ENCODE data around the gene NADSYN1.
"Not testable (repeated sequence)": the region's sequence is repeated elsewhere in the genome, so short reads cannot be mapped to it uniquely, and the experiment has no call there.

The NADSYN1 gene

DNA sequence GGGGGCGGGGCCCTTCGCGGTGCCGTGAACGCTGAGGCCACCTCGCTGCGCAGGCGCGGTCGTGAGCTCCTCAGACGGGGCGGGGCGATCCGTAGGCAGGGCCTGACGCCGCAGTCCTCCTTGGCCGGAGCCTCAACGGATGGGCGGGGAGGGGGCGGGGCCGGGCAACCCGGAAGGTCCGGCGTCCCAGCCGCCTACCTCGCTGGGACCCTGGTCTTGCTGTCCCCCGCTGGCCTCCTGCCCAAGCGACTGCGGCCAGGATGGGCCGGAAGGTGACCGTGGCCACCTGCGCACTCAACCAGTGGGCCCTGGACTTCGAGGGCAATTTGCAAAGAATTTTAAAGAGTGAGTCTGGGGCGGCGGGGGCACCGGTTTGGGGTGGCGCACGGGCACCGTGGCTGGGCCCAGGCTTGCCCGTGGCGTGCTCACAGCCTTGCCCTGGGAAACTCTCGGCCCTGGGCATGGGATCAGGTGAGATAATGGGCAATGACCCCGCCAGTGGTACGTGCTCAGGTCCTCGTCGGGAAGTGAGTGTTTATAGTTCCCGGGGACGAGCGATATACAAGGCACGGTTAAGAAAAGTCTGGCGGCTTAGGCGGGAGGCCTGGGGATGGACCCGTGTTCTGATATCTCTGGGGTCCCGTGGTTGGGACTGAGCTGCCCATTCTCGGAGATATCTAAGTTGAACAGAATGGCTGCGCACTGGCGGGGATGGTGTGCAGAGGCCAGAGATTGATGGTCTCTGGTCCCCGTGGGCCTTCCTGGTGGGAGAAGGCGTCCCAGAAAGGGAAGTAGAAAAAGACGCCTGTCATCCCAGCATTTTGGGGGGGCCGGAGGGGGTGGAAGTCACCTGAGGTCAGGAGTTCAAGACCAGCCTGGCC lies at the start of gene NADSYN1:
NADSYN1 (plus strand) TSS at position 167 of the 881 bp plus-strand sequence; CDS start at position 261, 94 bp downstream.
- Histone ChIP-seq H3K27me3 (ENCODE audit: low read depth, low read length) (no peaks in the 10 kb centered on the region), H3K27ac (ENCODE audit: low read length) (peak within 1 kb of the TSS; percentile 82), H3K9me3 (ENCODE audit: control insufficient read depth in 1 of 2, low read length in 2 of 2) (no peaks in the 10 kb centered on the region), H3K4me3 (ENCODE audit: low read depth in 1 of 2, low read length in 2 of 2) (peak within 1 kb of the TSS; percentile 92 to 97), H3K36me3 (ENCODE audit: control insufficient read depth in 1 of 2, insufficient read depth in 2 of 2, low read length in 2 of 2) (peaks cover 30 to 32% of the 10 kb centered on the region in 2 donors), H3K4me1 (ENCODE audit: control insufficient read depth in 1 of 2, insufficient read depth in 2 of 2, low read length in 2 of 2) (peaks cover 5 to 28% of the 10 kb centered on the region in 2 donors)

DNA sequence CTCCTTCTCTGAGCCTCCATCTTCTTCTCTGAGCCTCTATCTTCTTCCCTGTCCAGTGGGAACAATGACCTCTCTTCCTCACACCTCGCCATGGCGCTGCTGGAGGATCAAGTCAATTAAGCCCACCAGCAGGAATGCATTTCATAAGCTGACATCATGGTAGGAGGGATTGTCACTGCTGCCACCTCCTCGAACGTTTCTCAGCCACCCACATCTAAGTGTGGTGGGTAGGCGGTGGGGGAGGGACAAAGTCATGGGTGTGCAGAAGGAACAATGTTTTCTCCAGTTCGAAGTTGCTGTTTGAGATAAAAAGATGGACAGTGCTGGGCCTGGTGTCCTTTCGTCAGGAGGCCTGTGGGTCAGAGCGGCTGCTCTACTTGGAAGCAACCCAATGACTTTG lies 48.8 kb upstream of the NADSYN1 start:
- Histone ChIP-seq H3K4me1 (ENCODE audit: control insufficient read depth in 1 of 2, insufficient read depth in 2 of 2, low read length in 2 of 2) (no peaks in the 10 kb centered on the region), H3K36me3 (ENCODE audit: control insufficient read depth in 1 of 2, insufficient read depth in 2 of 2, low read length in 2 of 2) (no peaks in the 10 kb centered on the region), H3K4me3 (ENCODE audit: low read depth in 1 of 2, low read length in 2 of 2) (no peak overlapping the region), H3K27ac (ENCODE audit: low read length) (no peak overlapping the region), H3K9me3 (ENCODE audit: control insufficient read depth in 1 of 2, low read length in 2 of 2) (no peaks in the 10 kb centered on the region), H3K27me3 (ENCODE audit: low read depth, low read length) (no peaks in the 10 kb centered on the region)

DNA sequence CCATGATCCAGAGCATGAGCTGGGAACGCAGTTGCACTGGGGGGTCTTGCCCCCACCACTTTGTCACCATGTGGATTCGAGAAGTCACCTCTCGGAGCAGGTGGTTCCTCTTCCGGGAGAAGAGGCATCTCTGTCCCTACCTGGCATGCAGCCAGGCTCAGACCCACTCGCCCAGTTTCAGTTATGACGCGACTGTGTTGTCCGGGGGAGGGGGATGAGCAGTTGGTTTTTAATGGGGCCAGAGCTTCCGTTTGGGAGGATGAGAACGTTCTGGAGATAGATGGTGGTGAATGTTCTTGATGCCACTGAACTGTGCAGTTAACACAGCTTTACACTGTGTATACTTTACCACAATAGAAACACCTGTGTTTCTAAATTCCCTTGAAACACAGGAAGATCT lies 46.3 kb upstream of the NADSYN1 start:
- no peak overlapping the region for H3K4me3 ChIP-seq (ENCODE audit: low read depth in 1 of 2, low read length in 2 of 2)
- H3K27ac ChIP-seq (ENCODE audit: low read length) = no peak overlapping the region
- H3K27me3 ChIP-seq (ENCODE audit: low read depth, low read length) = no peaks in the 10 kb centered on the region
- no peaks in the 10 kb centered on the region for H3K9me3 ChIP-seq (ENCODE audit: control insufficient read depth in 1 of 2, low read length in 2 of 2)
- H3K36me3 ChIP-seq (ENCODE audit: control insufficient read depth in 1 of 2, insufficient read depth in 2 of 2, low read length in 2 of 2) = no peaks in the 10 kb centered on the region
- H3K4me1 ChIP-seq (ENCODE audit: control insufficient read depth in 1 of 2, insufficient read depth in 2 of 2, low read length in 2 of 2) = no peaks in the 10 kb centered on the region

DNA sequence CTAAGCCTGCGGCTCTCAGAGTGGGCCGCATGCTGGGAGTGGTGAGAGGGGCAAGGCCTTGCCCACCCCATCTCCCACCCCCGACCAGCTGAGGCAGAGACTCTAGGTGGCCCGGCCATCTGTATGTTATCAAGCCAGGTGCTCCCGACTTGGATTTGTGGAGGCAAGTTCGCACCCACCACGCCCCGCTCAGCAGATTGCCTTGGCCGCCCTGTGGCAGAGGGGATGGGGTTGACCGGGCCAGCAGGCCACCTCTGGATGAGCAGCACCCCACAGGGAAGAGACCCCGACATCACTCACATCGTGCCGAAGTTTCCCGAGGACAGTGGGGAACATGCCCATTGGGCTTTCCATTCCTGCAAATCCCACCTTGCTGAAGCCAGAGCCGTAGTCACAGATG lies 45.6 kb upstream of the NADSYN1 start:
- no peaks in the 10 kb centered on the region for H3K27me3 ChIP-seq (ENCODE audit: low read depth, low read length)

DNA sequence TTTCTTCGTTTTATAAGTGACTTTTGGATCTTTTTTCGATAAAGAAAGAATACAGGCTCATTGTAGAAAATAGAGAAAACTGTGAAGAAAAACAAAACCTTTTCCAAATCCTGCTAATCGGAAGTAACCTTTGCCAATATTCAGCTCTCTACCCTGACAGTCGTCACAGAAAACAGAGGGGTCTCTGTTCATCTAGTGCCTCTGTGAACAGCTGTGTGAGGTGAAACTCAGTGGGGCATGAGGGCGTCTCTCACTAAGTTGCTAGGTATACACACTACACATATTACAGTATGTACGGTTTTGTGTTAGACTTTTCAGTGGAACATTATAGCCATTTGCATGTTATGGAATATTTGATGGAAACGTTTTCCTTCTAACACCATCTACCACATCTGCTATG lies 44.2 kb upstream of the NADSYN1 start:
- Histone ChIP-seq H3K4me3 (ENCODE audit: low read depth in 1 of 2, low read length in 2 of 2) (no peak overlapping the region), H3K9me3 (ENCODE audit: control insufficient read depth in 1 of 2, low read length in 2 of 2) (no peaks in the 10 kb centered on the region), H3K27me3 (ENCODE audit: low read depth, low read length) (no peaks in the 10 kb centered on the region)

More for the DNA sequence above, 45.6 kb upstream of the NADSYN1 start:
- H3K4me1 ChIP-seq (ENCODE audit: control insufficient read depth in 1 of 2, insufficient read depth in 2 of 2, low read length in 2 of 2) = no peaks in the 10 kb centered on the region
- no peak overlapping the region for H3K27ac ChIP-seq (ENCODE audit: low read length)
- H3K4me3 ChIP-seq (ENCODE audit: low read depth in 1 of 2, low read length in 2 of 2) = no peak overlapping the region
- H3K9me3 ChIP-seq (ENCODE audit: control insufficient read depth in 1 of 2, low read length in 2 of 2) = no peaks in the 10 kb centered on the region
- no peaks in the 10 kb centered on the region for H3K36me3 ChIP-seq (ENCODE audit: control insufficient read depth in 1 of 2, insufficient read depth in 2 of 2, low read length in 2 of 2)

DNA sequence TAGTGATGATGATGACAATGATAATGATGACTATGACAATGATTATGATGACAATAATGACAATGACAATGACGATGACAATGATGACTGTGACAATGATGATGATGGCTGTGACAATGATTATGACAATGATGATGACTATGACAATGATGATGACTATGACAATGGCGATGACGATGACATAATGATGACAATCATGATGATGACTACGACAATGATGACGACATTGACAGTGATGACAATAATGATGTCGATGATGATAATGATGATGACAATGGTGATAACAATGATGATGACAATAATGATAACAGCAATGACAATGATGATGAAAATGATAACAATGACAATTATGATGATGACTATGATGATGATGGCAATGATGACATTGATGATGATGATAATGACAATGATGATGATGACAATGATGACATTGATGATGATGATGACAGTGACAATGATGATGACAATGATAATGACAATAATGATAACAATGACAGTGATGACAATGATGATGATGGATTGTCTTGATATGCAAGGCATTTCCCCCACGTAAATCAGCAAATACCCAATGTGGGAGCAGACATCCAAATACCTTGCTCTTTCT lies 42.5 kb upstream of the NADSYN1 start:
- Histone ChIP-seq H3K4me1 (ENCODE audit: control insufficient read depth in 1 of 2, insufficient read depth in 2 of 2, low read length in 2 of 2) (no peaks in the 10 kb centered on the region), H3K27me3 (ENCODE audit: low read depth, low read length) (no peaks in the 10 kb centered on the region), H3K36me3 (ENCODE audit: control insufficient read depth in 1 of 2, insufficient read depth in 2 of 2, low read length in 2 of 2) (no peaks in the 10 kb centered on the region), H3K9me3 (ENCODE audit: control insufficient read depth in 1 of 2, low read length in 2 of 2) (no peaks in the 10 kb centered on the region), H3K27ac (ENCODE audit: low read length) (no peak overlapping the region), H3K4me3 (ENCODE audit: low read depth in 1 of 2, low read length in 2 of 2) (no peak overlapping the region)

More for the DNA sequence above, 44.2 kb upstream of the NADSYN1 start:
- no peak overlapping the region for H3K27ac ChIP-seq (ENCODE audit: low read length)
- no peaks in the 10 kb centered on the region for H3K36me3 ChIP-seq (ENCODE audit: control insufficient read depth in 1 of 2, insufficient read depth in 2 of 2, low read length in 2 of 2)
- H3K4me1 ChIP-seq (ENCODE audit: control insufficient read depth in 1 of 2, insufficient read depth in 2 of 2, low read length in 2 of 2) = no peaks in the 10 kb centered on the region

DNA sequence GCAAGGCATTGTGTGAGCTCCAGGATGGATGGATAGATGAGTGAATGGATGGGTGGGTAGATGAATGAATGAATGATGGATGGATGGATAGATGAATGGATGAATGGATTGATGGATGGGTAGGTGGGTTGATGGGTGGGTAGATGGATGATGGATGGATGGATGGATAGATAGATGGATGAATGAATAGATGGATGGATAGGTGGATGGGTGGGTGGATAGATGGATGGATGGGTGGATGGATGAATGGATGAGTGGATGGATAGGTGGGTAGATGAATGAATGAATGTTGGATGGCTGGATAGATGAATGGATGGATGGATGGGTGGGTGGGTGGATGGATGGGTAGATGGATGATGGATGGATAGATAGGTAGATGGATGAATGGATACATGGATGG lies 38.4 kb upstream of the NADSYN1 start:
- no peaks in the 10 kb centered on the region for H3K4me1 ChIP-seq (ENCODE audit: control insufficient read depth in 1 of 2, insufficient read depth in 2 of 2, low read length in 2 of 2)
- no peaks in the 10 kb centered on the region for H3K9me3 ChIP-seq (ENCODE audit: control insufficient read depth in 1 of 2, low read length in 2 of 2)
- no peak overlapping the region for H3K4me3 ChIP-seq (ENCODE audit: low read depth in 1 of 2, low read length in 2 of 2)
- H3K27ac ChIP-seq (ENCODE audit: low read length) = no peak overlapping the region
- no peaks in the 10 kb centered on the region for H3K36me3 ChIP-seq (ENCODE audit: control insufficient read depth in 1 of 2, insufficient read depth in 2 of 2, low read length in 2 of 2)
- no peaks in the 10 kb centered on the region for H3K27me3 ChIP-seq (ENCODE audit: low read depth, low read length)

DNA sequence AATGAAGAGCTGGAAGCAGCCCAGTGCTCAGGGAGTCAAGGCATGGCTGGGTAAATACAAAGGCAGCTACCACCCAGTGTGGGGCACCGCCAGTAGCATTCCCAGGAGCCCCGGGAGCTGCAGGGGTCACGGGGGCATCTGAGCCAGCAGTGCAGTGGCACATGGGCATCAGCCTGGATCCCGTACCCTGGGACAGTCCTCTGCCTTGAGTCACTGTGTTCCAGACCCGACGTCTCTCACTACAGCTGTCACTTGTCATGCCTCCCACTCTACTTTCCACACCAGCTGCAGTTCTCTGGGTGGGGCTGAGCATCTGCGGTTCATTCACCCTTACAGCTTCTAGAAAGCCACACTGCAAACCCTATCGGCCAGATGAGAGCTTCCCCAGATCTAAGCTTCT lies 34.4 kb upstream of the NADSYN1 start:
- Histone ChIP-seq H3K36me3 (ENCODE audit: control insufficient read depth in 1 of 2, insufficient read depth in 2 of 2, low read length in 2 of 2) (no peaks in the 10 kb centered on the region), H3K4me1 (ENCODE audit: control insufficient read depth in 1 of 2, insufficient read depth in 2 of 2, low read length in 2 of 2) (no peaks in the 10 kb centered on the region), H3K9me3 (ENCODE audit: control insufficient read depth in 1 of 2, low read length in 2 of 2) (no peaks in the 10 kb centered on the region), H3K27me3 (ENCODE audit: low read depth, low read length) (no peaks in the 10 kb centered on the region), H3K4me3 (ENCODE audit: low read depth in 1 of 2, low read length in 2 of 2) (no peak overlapping the region), H3K27ac (ENCODE audit: low read length) (no peak overlapping the region)

DNA sequence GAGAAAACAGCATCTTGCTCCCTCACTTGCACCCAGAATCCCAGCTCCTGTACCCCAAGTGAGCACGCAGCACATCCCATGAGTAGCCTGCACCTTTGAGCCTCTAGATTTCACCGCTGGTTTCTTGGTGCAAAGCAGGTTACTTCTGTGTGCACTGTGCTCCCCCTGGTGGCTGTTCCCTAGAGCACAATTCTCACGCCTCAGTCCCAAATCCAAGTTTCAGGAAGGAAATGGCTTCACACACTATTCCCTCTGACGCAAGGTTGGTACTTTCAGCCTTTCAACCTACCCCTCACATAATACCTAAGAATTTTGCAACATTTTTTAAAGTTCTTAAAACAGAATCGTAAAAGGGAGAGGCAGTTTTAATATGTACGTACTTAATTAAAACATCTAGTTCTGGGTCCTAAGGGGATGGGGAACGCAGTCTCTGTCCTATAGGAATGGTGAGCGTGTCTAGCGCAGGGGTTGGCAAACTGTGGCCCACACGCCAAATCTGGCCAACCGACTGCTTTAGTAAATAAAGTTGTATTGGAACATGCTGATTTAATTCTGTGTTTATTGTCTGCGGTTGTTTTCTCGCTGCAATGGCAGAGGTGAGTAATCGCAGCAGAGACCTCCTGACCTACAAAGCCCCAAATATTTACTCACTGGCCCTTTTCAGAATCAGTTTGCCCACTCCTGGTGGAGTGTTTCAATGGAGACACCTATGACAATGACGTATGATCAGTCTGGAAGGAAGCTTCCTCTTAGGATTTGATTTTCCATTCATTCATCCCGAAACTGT lies 32.4 kb upstream of the NADSYN1 start:
- Histone ChIP-seq H3K4me1 (ENCODE audit: control insufficient read depth in 1 of 2, insufficient read depth in 2 of 2, low read length in 2 of 2) (no peaks in the 10 kb centered on the region), H3K9me3 (ENCODE audit: control insufficient read depth in 1 of 2, low read length in 2 of 2) (no peaks in the 10 kb centered on the region), H3K36me3 (ENCODE audit: control insufficient read depth in 1 of 2, insufficient read depth in 2 of 2, low read length in 2 of 2) (no peaks in the 10 kb centered on the region), H3K27me3 (ENCODE audit: low read depth, low read length) (no peaks in the 10 kb centered on the region), H3K27ac (ENCODE audit: low read length) (no peak overlapping the region), H3K4me3 (ENCODE audit: low read depth in 1 of 2, low read length in 2 of 2) (no peak overlapping the region)

DNA sequence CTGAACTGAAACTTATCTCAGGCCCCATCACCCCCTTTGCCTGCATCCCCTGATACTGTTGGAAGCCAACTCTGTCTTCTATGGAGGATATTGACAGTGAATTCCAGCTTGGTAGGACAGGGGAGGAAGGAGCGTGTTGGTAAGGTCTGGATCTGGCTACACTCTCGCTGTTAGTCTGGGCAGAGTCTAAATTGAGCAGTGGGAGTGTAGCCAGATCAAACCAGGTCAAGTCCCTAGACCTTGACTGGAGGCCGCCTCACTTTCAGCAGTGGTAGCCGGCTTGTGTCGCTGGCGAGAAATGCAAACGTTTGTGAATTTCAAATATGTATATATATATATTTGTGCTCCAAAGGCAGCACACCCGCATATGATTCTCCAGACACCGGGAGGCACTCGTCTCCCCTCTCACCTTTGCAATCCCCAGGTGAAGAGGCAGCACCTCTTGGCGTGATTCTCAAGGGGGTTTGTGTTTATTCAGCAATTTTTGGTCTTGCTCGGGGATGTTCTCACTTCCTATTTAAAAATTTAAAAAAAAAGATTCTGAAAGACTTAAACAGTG lies 31.5 kb upstream of the NADSYN1 start:
- Histone ChIP-seq H3K27me3 (ENCODE audit: low read depth, low read length) (no peaks in the 10 kb centered on the region), H3K4me1 (ENCODE audit: control insufficient read depth in 1 of 2, insufficient read depth in 2 of 2, low read length in 2 of 2) (no peaks in the 10 kb centered on the region), H3K4me3 (ENCODE audit: low read depth in 1 of 2, low read length in 2 of 2) (no peak overlapping the region), H3K27ac (ENCODE audit: low read length) (no peak overlapping the region), H3K36me3 (ENCODE audit: control insufficient read depth in 1 of 2, insufficient read depth in 2 of 2, low read length in 2 of 2) (no peaks in the 10 kb centered on the region), H3K9me3 (ENCODE audit: control insufficient read depth in 1 of 2, low read length in 2 of 2) (no peaks in the 10 kb centered on the region)

DNA sequence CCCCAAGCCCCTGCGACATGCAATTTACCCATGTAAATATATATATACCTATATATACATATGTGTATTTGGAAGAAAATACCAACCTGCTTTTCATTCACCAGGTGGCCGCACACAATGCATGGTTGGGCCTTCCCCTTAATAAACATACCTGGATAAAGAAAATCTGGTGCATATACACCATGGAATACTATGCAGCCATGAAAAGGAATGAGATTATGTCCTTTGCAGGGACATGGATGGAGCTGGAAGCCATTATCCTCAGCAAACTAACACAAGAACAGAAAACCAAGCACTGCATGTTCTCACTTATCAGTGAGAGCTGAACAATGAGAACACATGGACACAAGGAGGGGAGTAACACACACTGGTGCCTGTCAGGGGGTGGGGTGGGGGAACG lies 30.7 kb upstream of the NADSYN1 start:
- H3K27ac ChIP-seq (ENCODE audit: low read length); H3K9me3 ChIP-seq (ENCODE audit: control insufficient read depth in 1 of 2, low read length in 2 of 2); H3K4me3 ChIP-seq (ENCODE audit: low read depth in 1 of 2, low read length in 2 of 2); H3K36me3 ChIP-seq (ENCODE audit: control insufficient read depth in 1 of 2, insufficient read depth in 2 of 2, low read length in 2 of 2); H3K4me1 ChIP-seq (ENCODE audit: control insufficient read depth in 1 of 2, insufficient read depth in 2 of 2, low read length in 2 of 2); H3K27me3 ChIP-seq (ENCODE audit: low read depth, low read length): not testable (repeated sequence)
